HG02763 (cell line): ENCODE data around the gene IDNK.

Experiments used
- ATAC-seq: cut with Tn5 transposase; IDR thresholded peaks from one replicate; pipeline ENCODE4 v1.9.1; 2021; ENCODE audit warnings: mild to moderate bottlenecking, moderate library complexity; ENCODE audit not compliant: unreplicated experiment

The IDNK gene

GRCh38 chr9:83688921-83689320 lies 66.0 kb downstream of the IDNK start:
- no peak for ATAC-seq

- ATAC-seq = no peak
Observed at GRCh38 chr9:83691492-83691891, 68.5 kb downstream of the IDNK start.
